IMR-90 (cell line): ENCODE results near the gene VCL.

Source experiments
- MXI1 ChIP-seq: IDR thresholded peaks from 2 replicates; pipeline ENCODE4 v1.6.1; 2012; ENCODE audit warnings: low read depth, mild to moderate bottlenecking, low read length, moderate library complexity, borderline replicate concordance
- SMC3 ChIP-seq: fragments of 150-350 bp; IDR thresholded peaks from 2 replicates; pipeline ENCODE4 v1.6.1; 2016; ENCODE audit warnings: low read depth, mild to moderate bottlenecking, antibody characterized with exemption, low read length, moderate library complexity

- TF ChIP-seq SMC3 (no peak), MXI1 (no peak)
Observed at GRCh38 chr10:74027702-74028101, 29.8 kb downstream of the VCL start.
